T-helper 9 cell (primary cell): ENCODE measurements around the gene PGC.

ENCODE experiments used
- DNase-seq: peaks from one replicate; pipeline ENCODE4 v3.0.0-alpha.2; 2020
- total RNA-seq, 2 donors: gene quantifications; one replicate each; lab custom pipeline; 2026; lab: John Stamatoyannopoulos, UW

PGC gene
- 0 to 0.07 reads per million in 2 donors for total RNA-seq

DNA sequence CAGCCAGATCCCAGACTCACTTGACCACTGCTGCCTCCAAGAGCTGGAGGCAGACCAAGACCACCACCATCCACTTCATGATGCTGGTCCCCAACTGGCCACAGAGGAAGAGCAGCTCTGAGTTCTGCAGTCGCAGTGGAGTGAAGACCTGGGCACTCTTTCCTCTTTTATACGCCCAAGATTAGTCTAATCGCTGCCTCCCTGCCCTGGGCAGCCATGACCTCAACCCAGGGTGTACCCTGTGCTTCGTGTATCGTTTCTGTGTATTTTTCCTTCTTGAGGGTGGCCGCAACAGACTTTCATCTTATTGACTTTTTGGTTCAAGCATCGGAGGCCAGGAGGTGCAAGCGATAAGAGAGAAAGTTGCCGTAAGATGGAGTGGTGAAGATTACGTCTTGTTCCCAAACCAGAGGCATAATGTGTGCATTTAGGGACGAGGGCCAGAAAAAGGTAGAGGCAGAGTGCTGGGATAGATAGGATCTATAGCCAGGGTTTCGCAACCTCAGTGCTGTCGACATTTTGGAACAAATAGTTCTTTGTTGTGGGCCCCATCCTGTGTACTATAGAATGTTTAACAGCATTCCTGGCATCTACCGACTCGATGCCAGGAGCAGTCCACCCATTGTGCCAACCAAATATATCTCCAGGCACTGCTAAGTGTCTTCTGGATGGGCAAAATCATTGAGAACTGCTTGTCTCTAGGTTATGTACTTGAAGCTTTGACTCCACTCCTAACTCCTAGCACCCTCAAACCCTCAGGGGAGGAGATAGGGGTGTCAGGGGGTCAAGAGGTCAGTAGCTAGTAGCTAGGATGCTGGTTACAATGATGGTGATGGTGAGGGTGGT lies at the start of gene PGC:
Gene PGC, minus strand, starts transcription at position 142 of the 846 bp plus-strand sequence. Its CDS starts 63 bp downstream, at position 79.
- no peak for DNase-seq

- DNase-seq = no peak
Measured at GRCh38 chr6:41796474-41796873, 49.3 kb upstream of the PGC start.

DNA sequence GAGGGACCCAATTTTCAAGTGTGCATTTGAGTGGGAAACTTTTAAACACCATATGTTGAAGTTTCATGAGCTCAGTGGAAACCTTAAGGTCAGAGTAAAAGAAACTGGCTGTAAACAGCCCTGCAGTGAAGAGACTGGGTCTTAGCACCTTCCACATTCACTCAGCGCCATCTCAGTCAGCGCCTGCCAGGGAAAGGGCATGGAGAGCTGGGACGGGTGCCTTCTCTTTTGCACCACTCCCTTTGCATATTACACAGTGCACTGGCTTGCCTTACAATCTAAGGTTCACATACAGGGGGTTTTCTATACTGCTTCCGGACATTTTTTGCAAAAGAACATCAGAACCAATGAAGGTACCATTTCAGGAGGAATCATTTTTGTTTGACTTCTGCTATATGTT lies 44.8 kb upstream of the PGC start:
- no peak for DNase-seq

GRCh38 chr6:41791305-41791704 lies 44.1 kb upstream of the PGC start:
- no peak for DNase-seq

- no peak for DNase-seq
Measured at GRCh38 chr6:41790045-41790444, 42.8 kb upstream of the PGC start.

DNA sequence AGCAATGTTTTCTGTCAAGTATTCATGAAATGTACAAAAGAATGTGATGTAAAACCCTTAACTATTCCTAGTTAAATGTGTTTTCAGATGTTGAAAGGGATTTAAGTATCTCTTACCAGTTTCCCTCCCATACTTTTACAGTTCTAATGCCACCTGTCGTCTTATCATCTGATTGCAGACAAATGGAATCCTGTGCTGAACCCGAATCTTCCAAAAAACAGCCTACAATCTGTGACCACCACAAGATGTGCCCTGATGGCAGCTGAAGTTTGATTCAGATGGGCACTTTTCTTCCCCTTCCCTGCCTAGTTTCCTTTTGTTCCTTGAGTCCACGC lies 42.2 kb upstream of the PGC start:
- DNase-seq = no peak

DNA sequence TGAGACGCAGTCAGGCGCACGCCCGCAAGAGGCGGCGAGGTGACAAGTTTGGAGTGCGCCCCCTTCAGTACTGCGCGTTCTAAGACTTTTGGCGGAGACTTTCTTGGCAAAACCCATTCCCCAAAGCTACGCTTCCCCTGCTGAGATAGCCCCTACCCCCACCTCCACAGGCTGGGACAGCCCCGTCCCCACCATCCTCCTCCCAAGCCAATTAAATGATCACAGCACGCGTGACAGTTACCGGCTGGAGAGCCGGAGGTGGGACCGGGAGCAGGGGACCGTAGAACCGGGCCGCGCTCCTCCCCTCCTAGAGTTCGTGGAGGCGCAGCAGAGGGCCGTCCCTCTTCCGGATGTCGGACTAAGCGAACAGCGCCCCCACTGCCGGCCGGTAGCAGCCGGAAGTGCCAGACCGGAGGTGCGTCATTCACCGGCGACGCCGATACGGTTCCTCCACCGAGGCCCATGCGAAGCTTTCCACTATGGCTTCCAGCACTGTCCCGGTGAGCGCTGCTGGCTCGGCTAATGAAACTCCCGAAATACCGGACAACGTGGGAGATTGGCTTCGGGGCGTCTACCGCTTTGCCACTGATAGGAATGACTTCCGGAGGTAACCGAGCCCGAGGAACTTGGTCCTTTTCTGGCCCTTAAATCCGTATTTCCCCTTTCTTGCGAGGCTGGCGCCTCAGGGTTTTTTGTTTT lies 40.2 kb upstream of the PGC start, which contains the start of gene TOMM6:
Gene TOMM6, plus strand, starts transcription at position 476 of the 699 bp plus-strand sequence. Its CDS starts 4 bp downstream, at position 480.
- peak; percentile 93 for DNase-seq

- DNase-seq = peak; percentile 88
Measured at GRCh38 chr6:41786451-41787218, 39.4 kb upstream of the PGC start.

- DNase-seq = no peak
Measured at GRCh38 chr6:41785689-41786450, 38.7 kb upstream of the PGC start.

GRCh38 chr6:41785254-41785653 lies 38.1 kb upstream of the PGC start:
- no peak for DNase-seq

DNA sequence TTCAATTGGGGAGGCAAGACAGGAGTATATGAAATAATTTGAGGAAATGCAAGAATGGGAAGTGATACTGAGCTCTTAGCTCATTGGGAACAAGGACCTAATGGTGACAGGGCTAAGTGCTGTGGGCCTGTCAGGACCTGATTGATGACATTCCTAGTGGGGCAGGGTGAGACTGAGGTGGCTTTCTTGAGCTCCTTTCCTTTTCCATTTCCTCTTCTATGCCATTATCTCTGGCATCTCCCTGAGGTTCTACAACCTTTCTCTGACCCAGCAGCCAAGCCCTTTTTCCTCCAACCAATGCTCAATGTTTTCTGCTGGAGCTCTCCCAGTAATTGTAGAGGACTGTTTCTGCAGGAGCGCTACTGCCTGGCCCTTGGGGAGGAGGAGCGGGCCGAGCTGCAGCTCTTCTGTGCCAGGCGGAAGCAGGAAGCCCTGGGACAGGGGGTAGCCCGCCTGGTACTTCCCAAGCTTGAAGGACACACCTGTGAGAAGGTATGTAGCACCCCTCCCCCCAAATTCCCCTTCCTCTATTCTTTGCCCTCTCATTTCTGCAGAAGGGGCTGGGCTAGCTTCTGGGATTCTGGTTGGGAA lies 37.5 kb upstream of the PGC start:
- no peak for DNase-seq

DNA sequence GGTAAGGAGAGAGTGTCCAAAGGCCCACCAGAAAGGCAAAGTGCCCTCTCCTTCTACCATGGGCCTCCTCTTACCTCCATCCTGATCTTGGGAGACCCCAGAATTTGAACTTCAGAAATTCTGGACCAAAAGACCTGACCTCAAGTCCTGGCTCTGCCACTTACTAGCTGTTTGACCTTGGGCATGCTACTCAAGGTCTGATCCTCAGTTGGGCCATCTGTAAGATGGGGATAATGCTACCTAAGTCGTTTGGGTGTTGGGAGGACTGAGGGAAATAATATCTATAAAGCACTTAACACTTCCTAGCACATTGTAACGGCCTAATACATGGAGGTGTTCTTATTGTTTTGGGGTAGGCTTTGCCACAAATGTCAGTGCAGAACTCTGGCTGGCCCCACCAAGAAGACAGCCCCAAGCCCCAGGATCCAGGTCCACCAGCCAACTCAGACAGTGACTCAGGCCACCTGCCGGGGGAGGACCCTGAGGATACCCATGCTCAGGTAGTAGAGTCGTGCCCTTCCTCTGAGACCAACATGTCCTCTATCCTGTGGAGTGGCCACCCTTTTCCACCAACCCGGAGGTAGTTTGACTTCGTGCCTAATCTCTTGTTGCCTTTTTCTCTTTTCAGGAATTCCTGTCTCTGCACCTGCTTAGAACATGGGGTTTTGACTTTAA lies 36.0 kb upstream of the PGC start:
- DNase-seq = no peak

GRCh38 chr6:41781366-41781730 lies 34.2 kb upstream of the PGC start:
- DNase-seq = no peak

DNA sequence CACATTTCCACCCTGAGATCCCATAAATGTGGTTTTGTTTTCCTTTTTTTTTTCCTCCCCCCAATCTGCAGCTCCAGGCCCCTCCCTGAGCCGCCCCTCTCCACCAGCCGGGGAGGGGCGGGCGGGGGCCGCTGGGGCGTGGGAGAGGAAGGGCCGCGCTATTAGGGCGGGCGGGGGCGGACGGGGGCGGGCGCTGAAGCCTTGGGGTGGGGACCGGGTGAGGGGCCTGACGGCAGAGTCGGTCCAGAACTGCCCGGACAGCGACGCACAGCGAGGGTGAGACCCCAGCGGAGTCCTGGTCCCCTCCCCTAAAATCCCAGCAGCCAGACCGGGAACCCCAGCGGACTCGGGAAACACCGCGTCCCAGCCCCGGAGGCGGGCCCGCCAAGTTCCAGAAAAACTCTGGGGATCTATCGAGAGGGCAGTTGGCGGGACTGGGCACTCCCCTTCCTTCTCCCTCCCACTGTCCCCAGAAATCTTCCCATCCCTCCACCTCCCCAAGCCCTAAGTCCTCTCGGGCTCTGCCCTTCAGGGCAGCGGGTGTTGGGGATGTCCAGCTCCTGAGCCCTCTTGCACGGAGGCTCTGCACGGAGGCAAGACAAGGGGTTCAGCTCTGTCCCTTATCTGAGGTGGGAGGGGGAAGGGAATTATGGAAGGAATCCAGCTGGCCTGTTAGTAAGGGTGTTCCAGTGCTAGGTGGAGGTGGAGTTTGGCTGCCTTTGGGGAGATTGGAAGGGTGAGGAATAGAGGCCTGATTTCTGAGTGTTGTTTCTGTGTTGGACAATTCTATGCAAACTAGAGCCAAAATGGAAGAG lies 33.6 kb upstream of the PGC start, which contains the start of gene PRICKLE4:
Gene PRICKLE4, plus strand, starts transcription at position 232 of the 815 bp plus-strand sequence. CDS start 2,692 bp downstream, outside the sequence.
- peak; percentile 17 for DNase-seq

GRCh38 chr6:41779788-41780550 lies 32.8 kb upstream of the PGC start, which contains the start of gene FRS3:
Gene FRS3 (minus strand): TSS chr6:41779900. CDS start chr6:41776987, 2,913 bp downstream.
- peak; percentile 100 for DNase-seq

DNA sequence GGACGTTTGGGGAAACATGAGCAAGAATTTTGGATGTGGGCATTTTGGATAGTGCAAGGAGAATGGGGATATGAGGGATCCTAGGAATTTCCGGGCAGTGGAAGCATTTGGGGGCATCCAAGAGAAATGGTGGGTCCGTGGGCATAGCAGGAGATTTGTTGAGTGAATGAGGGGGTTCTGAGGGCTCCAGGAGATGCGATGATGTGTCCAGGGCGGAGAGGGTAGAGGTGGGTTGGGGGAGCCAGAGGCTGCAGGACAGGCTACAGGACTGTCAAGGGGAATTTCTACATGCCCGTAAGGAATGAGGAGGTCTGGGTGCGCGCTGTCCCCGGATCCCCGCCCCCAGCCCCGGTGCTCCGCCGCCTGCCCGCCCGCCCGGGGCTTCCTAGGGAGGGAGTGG lies 32.1 kb upstream of the PGC start:
- DNase-seq = no peak

- DNase-seq = no peak
Measured at GRCh38 chr6:41778895-41779294, 31.7 kb upstream of the PGC start.

- DNase-seq = no peak
Measured at GRCh38 chr6:41777551-41778285, 30.5 kb upstream of the PGC start.
